Activated gamma-delta T cell treated with Interleukin-2 at 50 U/mL for 16 hours (primary cell): ENCODE results near the gene INO80D.
"Not testable (repeated sequence)": the region's sequence is repeated elsewhere in the genome, so short reads cannot be mapped to it uniquely, and the experiment has no call there.

ENCODE experiments used
- DNase-seq: peaks from one replicate; pipeline ENCODE4 v3.0.0-alpha.2; 2020

Gene INO80D

GRCh38 chr2:206082298-206082843, 3.6 kb downstream of the INO80D start:
- DNase-seq, result no peak

GRCh38 chr2:206080927-206081326, 5.0 kb downstream of the INO80D start:
- no peak for DNase-seq

GRCh38 chr2:206079699-206080465, 6.1 kb downstream of the INO80D start:
- no peak for DNase-seq

GRCh38 chr2:206077879-206078278, 8.1 kb downstream of the INO80D start:
- DNase-seq, result not testable (repeated sequence)

- no peak for DNase-seq
These were observed 10.9 kb downstream of the INO80D start for GRCh38 chr2:206075113-206075512.

- no peak for DNase-seq
These were observed 14.2 kb downstream of the INO80D start for GRCh38 chr2:206071807-206072206.

- no peak for DNase-seq
These were observed 16.6 kb downstream of the INO80D start for GRCh38 chr2:206069417-206069816.

- no peak for DNase-seq
These were observed 17.8 kb downstream of the INO80D start for GRCh38 chr2:206068207-206068606.

- DNase-seq, result no peak
These were observed 21.9 kb downstream of the INO80D start for GRCh38 chr2:206064077-206064476.

- no peak for DNase-seq
These were observed 22.3 kb downstream of the INO80D start for GRCh38 chr2:206063635-206064034.

GRCh38 chr2:206062724-206063123, 23.2 kb downstream of the INO80D start:
- no peak for DNase-seq

GRCh38 chr2:206056286-206056685, 29.7 kb downstream of the INO80D start:
- DNase-seq, result no peak

GRCh38 chr2:206054952-206055351, 31.0 kb downstream of the INO80D start:
- no peak for DNase-seq

GRCh38 chr2:206051912-206052311, 34.1 kb downstream of the INO80D start:
- no peak for DNase-seq

- no peak for DNase-seq
These were observed 36.6 kb downstream of the INO80D start for GRCh38 chr2:206049392-206049791.

- no peak for DNase-seq
These were observed 40.7 kb downstream of the INO80D start for GRCh38 chr2:206045251-206045650.

- no peak for DNase-seq
These were observed 45.4 kb downstream of the INO80D start for GRCh38 chr2:206040525-206040924.

- not testable (repeated sequence) for DNase-seq
These were observed 50.6 kb downstream of the INO80D start for GRCh38 chr2:206035393-206035792.

- not testable (repeated sequence) for DNase-seq
These were observed 52.5 kb downstream of the INO80D start for GRCh38 chr2:206033452-206033851.

- DNase-seq, result no peak
These were observed 53.9 kb downstream of the INO80D start for GRCh38 chr2:206031950-206032567.

GRCh38 chr2:206031162-206031784, 54.7 kb downstream of the INO80D start:
- no peak for DNase-seq

- no peak for DNase-seq
These were observed 57.9 kb downstream of the INO80D start for GRCh38 chr2:206028101-206028500.

GRCh38 chr2:206023183-206023582, 62.8 kb downstream of the INO80D start:
- DNase-seq, result no peak

GRCh38 chr2:206020171-206020570, 65.8 kb downstream of the INO80D start:
- no peak for DNase-seq
